ENCODE results near the gene TBC1D22A.
A peak's percentile ranks its signal among the peaks of the same experiment; 100 is the strongest.

DNA sequence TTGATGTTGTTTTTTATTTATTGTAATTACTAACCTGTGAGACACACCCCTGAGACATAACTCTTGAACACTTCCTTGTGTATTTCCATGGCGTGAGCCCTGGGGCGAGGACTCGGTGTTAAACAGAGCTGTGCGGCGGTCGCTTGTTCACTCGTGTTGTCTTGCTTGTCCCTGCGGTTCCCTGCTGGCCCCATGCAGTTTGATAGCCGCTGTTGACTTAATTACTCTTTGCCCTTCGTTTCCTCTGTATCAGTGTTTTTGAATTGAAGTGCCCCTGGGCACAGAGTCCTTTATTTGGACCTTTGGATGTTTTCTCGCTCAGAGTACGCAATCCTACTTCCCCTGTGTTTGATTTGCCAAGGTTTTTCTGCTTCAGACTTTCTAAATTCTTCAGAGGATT is 52.7 kb downstream of the TBC1D22A start:
- TF ChIP-seq, protein P1, sequence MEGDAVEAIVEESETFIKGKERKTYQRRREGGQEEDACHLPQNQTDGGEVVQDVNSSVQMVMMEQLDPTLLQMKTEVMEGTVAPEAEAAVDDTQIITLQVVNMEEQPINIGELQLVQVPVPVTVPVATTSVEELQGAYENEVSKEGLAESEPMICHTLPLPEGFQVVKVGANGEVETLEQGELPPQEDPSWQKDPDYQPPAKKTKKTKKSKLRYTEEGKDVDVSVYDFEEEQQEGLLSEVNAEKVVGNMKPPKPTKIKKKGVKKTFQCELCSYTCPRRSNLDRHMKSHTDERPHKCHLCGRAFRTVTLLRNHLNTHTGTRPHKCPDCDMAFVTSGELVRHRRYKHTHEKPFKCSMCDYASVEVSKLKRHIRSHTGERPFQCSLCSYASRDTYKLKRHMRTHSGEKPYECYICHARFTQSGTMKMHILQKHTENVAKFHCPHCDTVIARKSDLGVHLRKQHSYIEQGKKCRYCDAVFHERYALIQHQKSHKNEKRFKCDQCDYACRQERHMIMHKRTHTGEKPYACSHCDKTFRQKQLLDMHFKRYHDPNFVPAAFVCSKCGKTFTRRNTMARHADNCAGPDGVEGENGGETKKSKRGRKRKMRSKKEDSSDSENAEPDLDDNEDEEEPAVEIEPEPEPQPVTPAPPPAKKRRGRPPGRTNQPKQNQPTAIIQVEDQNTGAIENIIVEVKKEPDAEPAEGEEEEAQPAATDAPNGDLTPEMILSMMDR (IDR thresholded peaks at IDR 0.05) = no peak
- TF ChIP-seq POLR2A (IDR thresholded peaks at IDR 0.05) = peak in 1 of 2 donors; percentile 30

Measured in Peyer's patch (tissue), 4 donors.